Measurements from ENCODE around the gene PKN1. TPM values are rescaled to one million over a fixed set of nuclear protein-coding genes. Genes with fewer than 3 reads are reported as not detected.
"Not testable (repeated sequence)": the region's sequence is repeated elsewhere in the genome, so short reads cannot be mapped to it uniquely, and the experiment has no call there.

PKN1 gene
- total RNA-seq (100 to 1,000 TPM; 122 to 138 (median 130) TPM), polyA plus RNA-seq (79.3 TPM)
- long read RNA-seq, donor 1, transcript PKN1-201 (22 exons, 3,069 nt), result major isoform, 391 of 470 reads
- long read RNA-seq, donor 1, partial matches to known transcripts, result 59 of 470 reads
- long read RNA-seq, donor 1, other reads (novel, unspliced or antisense), result 16 of 470 reads
- long read RNA-seq, donor 2, transcript PKN1-201 (22 exons, 3,069 nt), result major isoform, 306 of 350 reads
- long read RNA-seq, donor 2, partial matches to known transcripts, result 26 of 350 reads
- long read RNA-seq, donor 2, other reads (novel, unspliced or antisense), result 18 of 350 reads
- long read RNA-seq, donor 3, transcript PKN1-201 (22 exons, 3,069 nt), result major isoform, 9 of 92 reads
- long read RNA-seq, donor 3, partial matches to known transcripts, result 77 of 92 reads
- long read RNA-seq, donor 3, other reads (novel, unspliced or antisense), result 4 of 92 reads
- long read RNA-seq, donor 4, transcript PKN1-201 (22 exons, 3,069 nt), result major isoform, 262 of 300 reads
- long read RNA-seq, donor 4, partial matches to known transcripts, result 23 of 300 reads
- long read RNA-seq, donor 4, other reads (novel, unspliced or antisense), result 15 of 300 reads

DNA sequence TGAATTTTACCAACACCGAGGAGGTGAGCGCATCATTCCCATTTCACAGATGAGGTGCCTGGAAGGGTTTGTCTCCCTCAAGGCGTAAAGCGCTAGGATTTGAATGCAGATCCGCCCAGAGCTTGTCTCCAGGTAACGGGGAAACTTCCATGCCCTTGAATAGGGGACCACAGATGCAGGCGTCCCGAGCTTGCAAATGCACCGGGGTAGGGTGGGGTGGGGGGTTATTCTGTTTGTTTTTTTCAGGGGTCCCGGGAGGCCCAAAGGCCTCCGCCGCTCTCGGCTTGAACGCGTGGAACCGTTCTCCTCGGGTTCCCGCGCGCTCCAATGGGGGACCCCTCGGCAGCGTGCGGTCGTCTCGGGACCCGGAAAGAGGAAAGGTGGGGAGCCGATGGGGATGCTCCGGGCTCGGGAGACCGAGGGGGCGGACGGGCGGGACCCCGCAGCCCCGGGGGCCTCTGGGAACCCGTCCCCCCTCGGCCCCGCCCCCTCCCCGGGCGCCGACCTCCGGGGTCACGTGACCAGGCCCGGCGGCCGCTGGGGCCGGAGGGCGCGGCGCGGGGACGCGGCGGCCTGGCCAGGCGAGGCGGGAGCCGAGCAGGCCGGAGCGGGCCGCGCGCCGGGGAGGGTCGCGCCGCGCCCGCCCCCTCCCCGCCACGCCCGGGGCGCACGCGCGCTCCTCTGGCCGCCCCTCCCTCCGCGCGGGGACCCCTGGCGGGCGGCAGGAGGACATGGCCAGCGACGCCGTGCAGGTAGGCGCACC, at the start of gene PKN1:
TSS of gene PKN1 (plus strand) at position 516 of the 763 bp plus-strand sequence. CDS start at position 732, 216 bp downstream.
- WGBS, result 2% methylated on average over 84 of the region's 85 CpGs
- Histone ChIP-seq H3K4me1 (ENCODE audit: control insufficient read depth, insufficient read depth, low read length) (peaks cover 2% of the 10 kb centered on the region), H3K9me3 (ENCODE audit: control insufficient read depth, low read length) (no peaks in the 10 kb centered on the region), H3K27ac (ENCODE audit: low read length) (peak within 1 kb of the TSS; percentile 77), H3K4me3 (ENCODE audit: low read length) (peak within 1 kb of the TSS; percentile 100), H3K27me3 (ENCODE audit: control insufficient read depth, insufficient read depth) (no peaks in the 10 kb centered on the region)
- ATAC-seq, result peak; percentile 53 to 76
- DNase-seq, result peak; percentile 72 to 92 (median 91)
- intact Hi-C loops (cut with DNase I), result no loop called here

DNA sequence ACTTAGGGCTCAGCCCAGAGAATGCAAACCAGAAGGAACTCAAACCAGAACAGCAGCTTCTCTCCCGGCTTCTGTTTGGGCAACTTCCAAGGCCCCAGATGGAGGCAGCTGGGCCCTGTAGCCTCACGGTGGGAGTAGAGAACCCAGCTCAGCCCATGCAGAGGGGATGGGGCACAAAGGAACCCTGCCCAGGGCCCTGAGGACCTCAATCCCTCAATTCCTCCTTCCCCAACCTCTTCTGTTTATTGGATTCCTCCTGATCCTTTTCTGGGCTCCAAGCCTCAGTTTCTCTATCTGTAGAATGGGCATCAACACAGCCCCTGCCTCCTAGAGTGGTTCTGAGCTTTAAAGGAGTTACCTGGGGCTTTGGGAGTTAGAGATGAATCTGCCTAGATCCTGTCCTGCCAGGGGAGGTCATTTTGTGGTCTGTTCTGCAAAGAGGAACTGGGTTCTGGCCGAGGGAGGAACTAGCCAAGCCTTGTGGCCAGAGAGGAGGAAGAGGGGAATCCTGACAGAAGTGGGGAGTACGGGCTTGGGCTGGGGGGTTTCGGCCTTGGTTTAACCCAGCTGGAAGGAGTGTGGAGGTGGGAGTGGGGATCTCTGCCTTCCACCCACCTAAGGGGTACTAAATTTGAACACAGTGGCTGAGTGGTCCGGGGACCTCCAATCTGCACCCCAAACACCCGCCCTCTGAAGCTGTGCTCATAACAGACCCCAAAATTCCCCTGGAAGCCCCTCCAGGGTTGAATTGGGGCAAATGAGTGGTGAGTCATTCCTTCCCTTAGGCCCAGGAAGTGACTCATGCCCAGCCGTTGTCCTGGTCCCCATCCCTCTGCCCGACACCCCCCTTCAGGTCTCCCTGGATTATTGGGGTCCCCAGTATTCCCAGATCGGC, 49.2 kb upstream of the PKN1 start:
- peak in 1 of 2 donors; percentile 15 for ATAC-seq
- intact Hi-C loops (cut with DNase I), result no loop called here
- peak overlapping the region; percentile 78 for H3K27ac ChIP-seq (ENCODE audit: low read length)
- H3K27me3 ChIP-seq (ENCODE audit: control insufficient read depth, insufficient read depth), result no peaks in the 10 kb centered on the region
- no peaks in the 10 kb centered on the region for H3K9me3 ChIP-seq (ENCODE audit: control insufficient read depth, low read length)
- 35% methylated on average over 10 of the region's 10 CpGs for WGBS
- DNase-seq, result peak; percentile 50 to 63 (median 56)
- peaks cover 7% of the 10 kb centered on the region for H3K4me1 ChIP-seq (ENCODE audit: control insufficient read depth, insufficient read depth, low read length)
- peak overlapping the region; percentile 9 for H3K4me3 ChIP-seq (ENCODE audit: low read length)

DNA sequence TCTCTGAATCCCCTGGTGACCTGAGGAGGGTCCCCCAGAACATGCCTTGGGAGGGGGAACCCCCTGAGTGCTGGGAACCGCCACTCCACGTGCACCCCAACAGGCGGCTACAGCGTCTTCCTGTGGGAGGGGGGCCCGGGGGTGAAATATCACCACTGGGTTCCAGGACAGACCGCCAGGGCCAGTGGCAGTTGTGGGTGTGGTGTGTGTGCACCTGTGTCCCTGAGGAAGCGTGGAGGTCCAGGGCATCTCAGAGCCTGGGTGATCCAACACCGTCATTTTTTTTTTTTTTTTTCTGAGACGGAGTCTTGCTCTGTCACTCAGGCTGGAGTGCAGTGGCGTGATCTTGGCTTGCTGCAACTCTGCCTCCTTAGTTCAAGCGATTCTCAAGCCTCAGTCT, 47.6 kb upstream of the PKN1 start:
- intact Hi-C loops (cut with DNase I), result no loop called here
- no peak for ATAC-seq
- Histone ChIP-seq H3K4me3 (ENCODE audit: low read length) (no peak overlapping the region), H3K9me3 (ENCODE audit: control insufficient read depth, low read length) (no peaks in the 10 kb centered on the region), H3K27me3 (ENCODE audit: control insufficient read depth, insufficient read depth) (no peaks in the 10 kb centered on the region), H3K4me1 (ENCODE audit: control insufficient read depth, insufficient read depth, low read length) (peaks cover 7% of the 10 kb centered on the region), H3K27ac (ENCODE audit: low read length) (no peak overlapping the region)
- 80% methylated on average over 11 of the region's 11 CpGs for WGBS
- no peak for DNase-seq

DNA sequence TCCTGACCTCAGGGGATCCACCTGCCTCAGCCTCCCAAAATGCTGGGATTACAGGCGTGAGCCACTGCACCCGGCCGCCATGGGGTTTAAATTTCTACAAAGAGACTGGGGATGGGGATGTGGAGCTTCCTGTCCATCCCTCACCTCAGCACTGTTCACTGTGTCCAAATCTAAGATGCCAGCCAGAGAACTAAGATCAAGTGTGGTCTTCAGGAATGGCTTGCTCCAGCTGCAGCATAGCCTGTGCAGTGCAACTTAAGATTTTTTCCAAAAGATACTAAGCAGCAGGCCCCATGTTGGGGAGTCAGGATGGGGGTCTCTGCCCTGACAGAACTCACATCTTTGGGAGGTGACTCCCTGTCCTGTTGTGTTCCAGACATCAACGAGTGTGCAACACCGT, 42.6 kb upstream of the PKN1 start:
- H3K27ac ChIP-seq (ENCODE audit: low read length), result no peak overlapping the region
- ATAC-seq, result no peak
- WGBS, result 96% methylated on average over 5 of the region's 5 CpGs
- no peaks in the 10 kb centered on the region for H3K27me3 ChIP-seq (ENCODE audit: control insufficient read depth, insufficient read depth)
- no peaks in the 10 kb centered on the region for H3K4me1 ChIP-seq (ENCODE audit: control insufficient read depth, insufficient read depth, low read length)
- no peak for DNase-seq
- intact Hi-C loops (cut with DNase I), result no loop called here
- H3K9me3 ChIP-seq (ENCODE audit: control insufficient read depth, low read length), result no peaks in the 10 kb centered on the region
- no peak overlapping the region for H3K4me3 ChIP-seq (ENCODE audit: low read length)

DNA sequence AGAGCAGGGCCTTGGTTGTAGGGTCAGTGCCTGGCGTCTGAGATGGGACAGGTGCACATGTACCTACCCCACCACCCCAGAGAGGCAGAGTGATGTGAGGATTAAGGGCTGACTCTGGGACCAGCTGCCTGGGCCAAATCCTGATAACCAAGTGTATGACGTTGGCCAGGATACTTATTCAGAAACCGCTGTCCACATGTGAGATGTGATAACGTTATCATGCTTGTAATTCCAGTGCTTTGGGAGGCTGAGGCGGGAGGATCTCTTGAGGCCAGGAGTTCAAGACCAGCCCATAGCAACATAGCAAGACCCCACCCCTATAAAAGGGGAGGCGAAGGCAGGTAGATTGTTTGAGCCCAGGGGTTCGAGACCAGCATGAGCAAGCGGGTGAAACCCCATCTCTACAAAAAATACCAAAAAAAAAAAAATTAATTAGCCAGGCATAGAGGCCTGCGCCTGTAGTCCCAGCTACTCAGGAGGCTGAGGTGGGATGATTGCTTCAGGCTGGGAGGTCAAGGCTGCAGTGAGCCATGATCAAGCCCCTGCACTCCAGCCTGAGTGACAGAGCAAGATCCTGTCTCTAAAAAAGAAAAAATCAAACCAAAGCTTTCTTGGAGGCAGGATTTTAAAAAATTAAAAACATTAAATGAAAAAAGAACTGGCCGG, 41.8 kb upstream of the PKN1 start:
- H3K9me3 ChIP-seq (ENCODE audit: control insufficient read depth, low read length), result no peaks in the 10 kb centered on the region
- intact Hi-C loops (cut with DNase I), result no loop called here
- ATAC-seq (no peak), DNase-seq (no peak)
- no peaks in the 10 kb centered on the region for H3K27me3 ChIP-seq (ENCODE audit: control insufficient read depth, insufficient read depth)
- H3K4me1 ChIP-seq (ENCODE audit: control insufficient read depth, insufficient read depth, low read length), result no peaks in the 10 kb centered on the region
- 81% methylated on average over 10 of the region's 10 CpGs for WGBS
- H3K27ac ChIP-seq (ENCODE audit: low read length), result no peak overlapping the region
- H3K4me3 ChIP-seq (ENCODE audit: low read length), result no peak overlapping the region

DNA sequence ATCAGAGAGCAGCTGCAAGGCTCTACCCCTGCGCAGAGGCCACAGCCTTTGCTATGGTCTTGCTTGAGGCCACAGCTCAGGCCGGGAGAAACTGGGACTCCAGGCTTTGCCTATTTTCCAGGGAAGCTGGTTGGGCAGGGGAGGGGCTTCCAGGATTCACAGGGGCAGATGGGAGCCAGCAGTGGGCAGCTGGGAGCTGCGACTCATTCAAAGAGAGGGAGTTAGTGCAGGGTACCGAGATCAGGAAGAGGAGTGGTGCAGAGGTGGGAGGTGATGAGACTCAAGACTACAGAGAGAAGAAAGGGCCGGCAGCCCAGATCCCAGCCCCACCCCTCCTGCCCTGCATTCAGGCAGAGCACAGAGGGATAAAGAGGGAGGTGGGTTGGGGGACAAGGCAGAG, 39.8 kb upstream of the PKN1 start:
- DNase-seq, result no peak
- no peak overlapping the region for H3K27ac ChIP-seq (ENCODE audit: low read length)
- intact Hi-C loops (cut with DNase I), result no loop called here
- H3K27me3 ChIP-seq (ENCODE audit: control insufficient read depth, insufficient read depth), result no peaks in the 10 kb centered on the region
- ATAC-seq, result peak in 1 of 2 donors; percentile 22
- 67% methylated on average over 5 of the region's 5 CpGs for WGBS
- H3K4me1 ChIP-seq (ENCODE audit: control insufficient read depth, insufficient read depth, low read length), result no peaks in the 10 kb centered on the region
- H3K9me3 ChIP-seq (ENCODE audit: control insufficient read depth, low read length), result no peaks in the 10 kb centered on the region
- H3K4me3 ChIP-seq (ENCODE audit: low read length), result no peak overlapping the region

DNA sequence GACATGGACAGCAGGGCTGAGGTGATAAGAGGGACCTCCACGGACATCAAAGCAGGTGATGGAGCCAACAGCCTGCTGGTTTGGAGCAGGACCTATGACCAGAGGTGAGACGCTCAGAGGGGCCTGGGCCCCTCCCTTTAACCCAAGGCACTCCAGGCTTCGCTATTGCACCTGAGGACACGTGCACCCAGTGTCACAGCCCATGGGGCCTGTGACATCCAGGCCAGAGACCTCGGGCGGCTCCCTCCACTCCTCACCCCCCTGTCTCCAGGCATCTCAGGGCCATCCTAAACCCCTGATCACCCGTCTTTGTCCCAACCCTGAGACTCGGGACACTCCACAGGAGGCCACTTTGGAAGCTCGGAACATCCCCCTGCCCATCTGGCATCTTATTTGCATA, 38.9 kb upstream of the PKN1 start:
- Histone ChIP-seq H3K4me1 (ENCODE audit: control insufficient read depth, insufficient read depth, low read length) (no peaks in the 10 kb centered on the region), H3K9me3 (ENCODE audit: control insufficient read depth, low read length) (no peaks in the 10 kb centered on the region), H3K27ac (ENCODE audit: low read length) (no peak overlapping the region), H3K4me3 (ENCODE audit: low read length) (no peak overlapping the region), H3K27me3 (ENCODE audit: control insufficient read depth, insufficient read depth) (no peaks in the 10 kb centered on the region)
- ATAC-seq (peak in 1 of 2 donors; percentile 7), DNase-seq (no peak)
- intact Hi-C loops (cut with DNase I), result no loop called here
- WGBS, result 83% methylated on average over 9 of the region's 9 CpGs

DNA sequence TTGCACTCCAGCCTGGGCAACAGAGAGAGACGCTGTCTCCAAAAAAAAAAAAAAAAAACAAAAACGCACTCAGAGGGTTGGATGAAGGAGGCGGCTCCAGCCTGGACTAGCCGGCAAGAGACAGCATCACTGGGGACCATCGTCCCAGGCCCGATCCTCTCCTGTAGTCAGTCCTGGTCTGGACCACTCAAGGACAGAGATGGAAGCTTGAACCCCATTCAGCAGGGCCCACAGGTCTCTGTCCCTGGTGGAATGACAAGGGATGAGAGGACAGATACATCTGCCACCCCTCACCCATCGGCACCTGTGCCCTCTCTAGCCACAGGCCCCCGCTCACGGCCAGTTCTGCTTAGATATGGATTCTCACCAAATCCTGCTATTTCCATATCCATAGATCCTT, 37.8 kb upstream of the PKN1 start:
- ATAC-seq (no peak), DNase-seq (no peak)
- no peaks in the 10 kb centered on the region for H3K4me1 ChIP-seq (ENCODE audit: control insufficient read depth, insufficient read depth, low read length)
- intact Hi-C loops (cut with DNase I), result no loop called here
- H3K27me3 ChIP-seq (ENCODE audit: control insufficient read depth, insufficient read depth), result no peaks in the 10 kb centered on the region
- no peaks in the 10 kb centered on the region for H3K9me3 ChIP-seq (ENCODE audit: control insufficient read depth, low read length)
- no peak overlapping the region for H3K27ac ChIP-seq (ENCODE audit: low read length)
- H3K4me3 ChIP-seq (ENCODE audit: low read length), result no peak overlapping the region
- 88% methylated on average over 9 of the region's 9 CpGs for WGBS

DNA sequence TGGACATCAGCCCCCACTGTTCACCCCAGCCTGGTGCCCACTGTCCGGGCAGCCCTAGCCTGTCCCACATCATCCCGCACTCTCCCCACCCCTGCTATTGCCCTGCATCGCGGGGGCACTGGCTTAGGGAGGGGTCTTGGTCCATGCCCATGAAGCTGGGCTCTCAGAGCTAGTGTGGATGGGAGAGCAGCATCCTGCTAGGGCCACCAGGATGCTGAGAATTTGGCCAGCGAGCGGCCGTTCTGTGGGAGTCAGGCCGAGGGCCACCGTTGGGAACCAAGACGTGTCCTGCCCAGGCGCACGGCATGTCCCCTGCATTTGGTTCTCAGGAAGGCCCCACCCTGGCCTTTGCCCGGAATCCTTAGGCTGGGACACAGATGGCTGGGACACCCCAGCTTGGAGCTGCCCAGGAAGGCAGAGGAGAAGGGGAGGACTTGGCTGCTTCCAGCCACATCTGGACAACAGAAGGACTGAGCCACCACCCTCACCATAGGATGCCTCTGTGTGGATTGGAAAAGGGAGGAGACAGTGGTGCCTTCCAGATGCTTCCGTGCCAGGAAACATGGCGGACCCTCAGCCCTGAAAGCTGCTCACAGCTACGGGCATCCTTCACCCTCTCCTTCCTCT, 37.3 kb upstream of the PKN1 start:
- intact Hi-C loops (cut with DNase I), result no loop called here
- Histone ChIP-seq H3K9me3 (ENCODE audit: control insufficient read depth, low read length) (no peaks in the 10 kb centered on the region), H3K4me3 (ENCODE audit: low read length) (no peak overlapping the region), H3K27ac (ENCODE audit: low read length) (no peak overlapping the region), H3K27me3 (ENCODE audit: control insufficient read depth, insufficient read depth) (no peaks in the 10 kb centered on the region), H3K4me1 (ENCODE audit: control insufficient read depth, insufficient read depth, low read length) (no peaks in the 10 kb centered on the region)
- DNase-seq (no peak), ATAC-seq (peak in 1 of 2 donors; percentile 28)
- WGBS, result 89% methylated on average over 16 of the region's 16 CpGs

DNA sequence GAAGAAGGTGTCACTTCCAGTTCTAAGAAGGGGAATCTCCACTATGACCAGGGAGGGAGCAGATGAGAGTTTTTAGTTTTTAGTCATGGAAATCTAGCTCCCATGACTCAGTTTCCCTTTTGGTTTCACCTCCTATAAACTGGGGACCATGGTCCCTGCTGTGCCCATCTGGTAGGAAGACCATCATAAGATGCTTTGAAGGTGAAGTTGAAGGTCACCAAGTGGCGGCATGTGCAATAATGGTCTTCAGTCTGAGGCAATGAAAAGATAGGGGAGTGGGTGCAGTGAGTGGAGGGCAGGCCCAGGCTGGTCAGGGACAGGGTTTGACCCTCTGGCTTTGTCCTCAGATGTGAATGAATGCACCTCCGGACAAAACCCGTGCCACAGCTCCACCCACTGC, 36.4 kb upstream of the PKN1 start:
- ATAC-seq; H3K4me3 ChIP-seq (ENCODE audit: low read length); H3K27me3 ChIP-seq (ENCODE audit: control insufficient read depth, insufficient read depth); H3K27ac ChIP-seq (ENCODE audit: low read length); intact Hi-C loops (cut with DNase I); H3K4me1 ChIP-seq (ENCODE audit: control insufficient read depth, insufficient read depth, low read length); H3K9me3 ChIP-seq (ENCODE audit: control insufficient read depth, low read length); DNase-seq: not testable (repeated sequence)
- WGBS, result 98% methylated on average over 3 of the region's 3 CpGs

Measured in right cardiac atrium (tissue), 5 donors.